ENCODE data around the gene HOXA6. TPM values are rescaled to one million over a fixed set of nuclear protein-coding genes. Genes with fewer than 3 reads are reported as not detected.
A peak's percentile ranks its signal among the peaks of the same experiment; 100 is the strongest.

Gene HOXA6
- total RNA-seq, 2 experiments from 2014 or later, result 4.1 to 12.0 TPM

GRCh38 chr7:27151931-27152815 lies 4.6 kb upstream of the HOXA6 start, which contains the start of gene HOXA3:
Gene HOXA3 (minus strand): TSS chr7:27152583. CDS start chr7:27110640, 41,943 bp downstream.
- intact Hi-C loops (cut with micrococcal nuclease; ENCODE audit: unreplicated experiment), result loop anchor here (2.0 to 10.0 kb wide), 3 partner anchors 55 to 1257 kb away; no protein-coding TSS in a partner anchor
- H3K36me3 ChIP-seq (ENCODE audit: insufficient read depth, low read length), result no peaks in the 10 kb centered on the region
- peaks cover 56% of the 10 kb centered on the region for H3K4me1 ChIP-seq (ENCODE audit: insufficient read depth, low read length, poor library complexity, severe bottlenecking)
- H3K27ac ChIP-seq (ENCODE audit: low read depth, low read length, poor library complexity, severe bottlenecking), result no peak within 1 kb of the TSS
- H3K4me2 ChIP-seq (ENCODE audit: low read length), result peak within 1 kb of the TSS; percentile 94
- H3K79me2 ChIP-seq (ENCODE audit: insufficient read depth, low read depth, low read length), result peaks cover 8% of the 10 kb centered on the region; the same call in 1 of the 2 replicates
- H2AFZ ChIP-seq (ENCODE audit: low read length), result peak within 1 kb of the TSS; percentile 95; the same call in 1 of the 2 replicates
- no peak for TF ChIP-seq CTCF (conservative IDR thresholded peaks at IDR 0.05; ENCODE audit: low read length)
- TF ChIP-seq EZH2phosphoT487 (IDR thresholded peaks at IDR 0.05; ENCODE audit: borderline replicate concordance, low read depth, low read length), result no peak
- H3K9me3 ChIP-seq (ENCODE audit: low read length), result no peaks in the 10 kb centered on the region
- TSS peak; percentile 55 for BruUV-seq (replicated peaks)
- ChIA-PET CTCF (ENCODE audit: unreplicated experiment) (no interaction called here), POLR2A (interaction anchor here (0.5 to 1.3 kb wide), 3 partner anchors 61 to 459 kb away, joined by 3 to 4 read pairs (median 4); no protein-coding TSS in a partner anchor)
- no peaks in the 10 kb centered on the region for H4K20me1 ChIP-seq (ENCODE audit: insufficient read depth, low read length)
- peak within 1 kb of the TSS; percentile 75 for H3K4me3 ChIP-seq (ENCODE audit: low read depth, low read length, poor library complexity, severe bottlenecking)
- no peak for DNase-seq (ENCODE audit: low spot score)
- no peaks in the 10 kb centered on the region for H3K9me2 ChIP-seq (ENCODE audit: insufficient read depth, low read length)

DNA sequence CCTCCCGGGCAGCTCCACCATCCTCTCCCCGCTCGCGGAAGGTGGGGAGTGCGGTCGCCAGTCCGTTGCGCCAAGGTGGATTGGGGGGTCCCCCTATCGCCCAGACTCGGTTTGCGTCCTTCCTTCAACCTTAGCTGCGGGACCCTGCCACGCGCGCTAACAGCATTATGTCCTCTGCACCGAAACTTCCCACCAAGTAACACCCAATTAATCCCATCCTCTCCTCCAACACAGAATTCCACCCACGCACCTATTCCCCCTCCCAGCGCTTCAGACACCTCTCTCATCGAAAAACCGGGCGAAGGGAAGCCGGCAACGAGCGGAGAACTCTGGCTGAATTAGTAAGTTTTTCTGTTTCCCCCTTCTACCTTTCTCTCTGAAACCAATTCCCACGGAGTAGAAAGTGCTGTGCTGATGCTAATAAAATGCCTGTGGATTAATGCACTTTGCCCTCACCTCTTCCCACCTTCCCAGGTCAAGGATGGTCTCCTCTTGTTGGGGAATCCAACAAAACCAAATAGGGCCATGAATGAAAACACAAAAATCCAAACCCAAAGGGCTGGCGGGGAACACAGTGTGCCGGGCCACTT lies 3.9 kb upstream of the HOXA6 start:
- H3K79me2 ChIP-seq (ENCODE audit: insufficient read depth, low read depth, low read length), result peaks cover 8% of the 10 kb centered on the region; the same call in 1 of the 2 replicates
- ChIA-PET POLR2A (interaction anchor here (0.8 to 1.5 kb wide), 4 partner anchors 8 to 288 kb away, joined by 3 to 4 read pairs (median 4); no protein-coding TSS in a partner anchor), CTCF (ENCODE audit: unreplicated experiment) (no interaction called here)
- H4K20me1 ChIP-seq (ENCODE audit: insufficient read depth, low read length), result no peaks in the 10 kb centered on the region
- no peak overlapping the region for H3K27ac ChIP-seq (ENCODE audit: low read depth, low read length, poor library complexity, severe bottlenecking)
- TSS peak; percentile 90 for BruUV-seq (replicated peaks)
- peaks cover 54% of the 10 kb centered on the region for H3K4me1 ChIP-seq (ENCODE audit: insufficient read depth, low read length, poor library complexity, severe bottlenecking)
- no peaks in the 10 kb centered on the region for H3K9me2 ChIP-seq (ENCODE audit: insufficient read depth, low read length)
- peak overlapping the region; percentile 94 for H3K4me2 ChIP-seq (ENCODE audit: low read length)
- H2AFZ ChIP-seq (ENCODE audit: low read length), result peak overlapping the region; percentile 95
- TF ChIP-seq CTCF (conservative IDR thresholded peaks at IDR 0.05; ENCODE audit: low read length), result no peak
- TF ChIP-seq EZH2phosphoT487 (IDR thresholded peaks at IDR 0.05; ENCODE audit: borderline replicate concordance, low read depth, low read length), result no peak
- H3K36me3 ChIP-seq (ENCODE audit: insufficient read depth, low read length), result no peaks in the 10 kb centered on the region
- H3K4me3 ChIP-seq (ENCODE audit: low read depth, low read length, poor library complexity, severe bottlenecking), result peak overlapping the region; percentile 75
- intact Hi-C loops (cut with micrococcal nuclease; ENCODE audit: unreplicated experiment), result loop anchor here (2.0 to 10.0 kb wide), 3 partner anchors 55 to 1257 kb away; no protein-coding TSS in a partner anchor
- no peaks in the 10 kb centered on the region for H3K9me3 ChIP-seq (ENCODE audit: low read length)
- DNase-seq (ENCODE audit: low spot score), result no peak
